TTC549 (cell line): ENCODE data around the gene COL21A1.

ENCODE experiments used
- FAIRE-seq: peaks from 2 replicates; lab custom pipeline; 2012; peaks lifted over from hg19 to GRCh38; lab: Jason Lieb, UNC

Gene COL21A1

GRCh38 chr6:56106231-56106630 is 141.1 kb downstream of the COL21A1 start:
- FAIRE-seq: no peak

- FAIRE-seq: no peak
These were observed 142.8 kb downstream of the COL21A1 start for GRCh38 chr6:56104591-56104990.

GRCh38 chr6:56102216-56102615 is 145.2 kb downstream of the COL21A1 start:
- no peak for FAIRE-seq

GRCh38 chr6:56101141-56101553 is 146.2 kb downstream of the COL21A1 start:
- no peak for FAIRE-seq

- FAIRE-seq: no peak
These were observed 150.3 kb downstream of the COL21A1 start for GRCh38 chr6:56096946-56097621.

- no peak for FAIRE-seq
These were observed 150.8 kb downstream of the COL21A1 start for GRCh38 chr6:56096541-56096940.

- no peak for FAIRE-seq
These were observed 153.6 kb downstream of the COL21A1 start for GRCh38 chr6:56093776-56094175.

GRCh38 chr6:56091159-56091869 is 156.1 kb downstream of the COL21A1 start:
- no peak for FAIRE-seq

- no peak for FAIRE-seq
These were observed 158.7 kb downstream of the COL21A1 start for GRCh38 chr6:56088641-56089040.

- no peak for FAIRE-seq
These were observed 160.0 kb downstream of the COL21A1 start for GRCh38 chr6:56087421-56087820.

GRCh38 chr6:56079751-56080540 is 167.4 kb downstream of the COL21A1 start:
- no peak for FAIRE-seq

- no peak for FAIRE-seq
These were observed 171.3 kb downstream of the COL21A1 start for GRCh38 chr6:56076033-56076432.

GRCh38 chr6:56073761-56074160 is 173.6 kb downstream of the COL21A1 start:
- no peak for FAIRE-seq

- no peak for FAIRE-seq
These were observed 174.1 kb downstream of the COL21A1 start for GRCh38 chr6:56073315-56073714.

- FAIRE-seq: no peak
These were observed 174.5 kb downstream of the COL21A1 start for GRCh38 chr6:56072856-56073255.

- FAIRE-seq: no peak
These were observed 182.0 kb downstream of the COL21A1 start for GRCh38 chr6:56065408-56065807.

- no peak for FAIRE-seq
These were observed 184.5 kb downstream of the COL21A1 start for GRCh38 chr6:56062836-56063235.

- FAIRE-seq: no peak
These were observed 188.7 kb downstream of the COL21A1 start for GRCh38 chr6:56058636-56059035.

GRCh38 chr6:56055081-56055704 is 192.2 kb downstream of the COL21A1 start:
- FAIRE-seq: no peak

- FAIRE-seq: no peak
These were observed 196.2 kb downstream of the COL21A1 start for GRCh38 chr6:56051202-56051598.

- no peak for FAIRE-seq
These were observed 196.7 kb downstream of the COL21A1 start for GRCh38 chr6:56050530-56051201.

GRCh38 chr6:56048601-56049000 is 198.8 kb downstream of the COL21A1 start:
- FAIRE-seq: no peak
